Fibroblast of villous mesenchyme (primary cell): ENCODE results near the gene BCAN. TPM values are rescaled to one million over a fixed set of nuclear protein-coding genes. Genes with fewer than 3 reads are reported as not detected.

Experiments
- DNase-seq: peaks from one replicate; pipeline ENCODE4 v3.0.0-alpha.2; 2010; ENCODE audit warnings: low read depth
- H3K4me3 ChIP-seq: 2 replicates; pipeline ENCODE4 v1.5.1; 2011; ENCODE audit warnings: low read depth, mild to moderate bottlenecking, low read length
- CTCF ChIP-seq: IDR thresholded peaks from 2 replicates; pipeline ENCODE4 v1.5.1; 2012; ENCODE audit warnings: low read depth, mild to moderate bottlenecking, low read length; ENCODE audit not compliant: insufficient read depth
- total RNA-seq: library from RNA; depleted of rRNA; stranded (reverse); fragments of >200 nt; gene quantifications from 2 replicates; pipeline ENCODE4 v1.2.3, GENCODE V29; 2012

Gene BCAN
- total RNA-seq, 1 donor: not detected

GRCh38 chr1:156689035-156689952, 47.4 kb downstream of the BCAN start:
- peak; percentile 90 for TF ChIP-seq CTCF
- H3K4me3 ChIP-seq: peak overlapping the region; percentile 46
- DNase-seq: peak; percentile 84

- DNase-seq: no peak
- peak overlapping the region; percentile 4 for H3K4me3 ChIP-seq
- TF ChIP-seq CTCF: no peak
Observed at GRCh38 chr1:156689953-156690674, 48.2 kb downstream of the BCAN start.

GRCh38 chr1:156690675-156691036, 48.7 kb downstream of the BCAN start:
- DNase-seq: no peak
- TF ChIP-seq CTCF: no peak
- no peak overlapping the region for H3K4me3 ChIP-seq

- H3K4me3 ChIP-seq: no peak overlapping the region
- TF ChIP-seq CTCF: no peak
- no peak for DNase-seq
Observed at GRCh38 chr1:156691191-156691590, 49.3 kb downstream of the BCAN start.

GRCh38 chr1:156691665-156692440, 49.9 kb downstream of the BCAN start:
- DNase-seq: no peak
- TF ChIP-seq CTCF: peak; percentile 29
- no peak overlapping the region for H3K4me3 ChIP-seq

GRCh38 chr1:156692441-156692924, 50.6 kb downstream of the BCAN start:
- H3K4me3 ChIP-seq: no peak overlapping the region
- no peak for DNase-seq
- TF ChIP-seq CTCF: no peak
